Endometrial microvascular endothelial cells (primary cell): ENCODE measurements around the gene PRPS1. TPM values are rescaled to one million over a fixed set of nuclear protein-coding genes. Genes with fewer than 3 reads are reported as not detected.
"Not testable (repeated sequence)": the region's sequence is repeated elsewhere in the genome, so short reads cannot be mapped to it uniquely, and the experiment has no call there.

ENCODE experiments used
- in situ Hi-C: cut with HindIII; loops from 2 replicates; pipeline ENCODE4 v1.10.0; 2017; ENCODE audit warnings: low sequenced_read_pairs, low pct_unique_long_range_greater_than_20kb; ENCODE audit errors: inconsistent ontology term
- total RNA-seq: library from RNA; depleted of rRNA; stranded (reverse); fragments of >200 nt; gene quantifications from one replicate; pipeline ENCODE4 v1.2.3, GENCODE V29; 2015; ENCODE audit errors: inconsistent ontology term

The PRPS1 gene
- total RNA-seq, 1 donor from 2014 or later: 56.3 TPM

DNA sequence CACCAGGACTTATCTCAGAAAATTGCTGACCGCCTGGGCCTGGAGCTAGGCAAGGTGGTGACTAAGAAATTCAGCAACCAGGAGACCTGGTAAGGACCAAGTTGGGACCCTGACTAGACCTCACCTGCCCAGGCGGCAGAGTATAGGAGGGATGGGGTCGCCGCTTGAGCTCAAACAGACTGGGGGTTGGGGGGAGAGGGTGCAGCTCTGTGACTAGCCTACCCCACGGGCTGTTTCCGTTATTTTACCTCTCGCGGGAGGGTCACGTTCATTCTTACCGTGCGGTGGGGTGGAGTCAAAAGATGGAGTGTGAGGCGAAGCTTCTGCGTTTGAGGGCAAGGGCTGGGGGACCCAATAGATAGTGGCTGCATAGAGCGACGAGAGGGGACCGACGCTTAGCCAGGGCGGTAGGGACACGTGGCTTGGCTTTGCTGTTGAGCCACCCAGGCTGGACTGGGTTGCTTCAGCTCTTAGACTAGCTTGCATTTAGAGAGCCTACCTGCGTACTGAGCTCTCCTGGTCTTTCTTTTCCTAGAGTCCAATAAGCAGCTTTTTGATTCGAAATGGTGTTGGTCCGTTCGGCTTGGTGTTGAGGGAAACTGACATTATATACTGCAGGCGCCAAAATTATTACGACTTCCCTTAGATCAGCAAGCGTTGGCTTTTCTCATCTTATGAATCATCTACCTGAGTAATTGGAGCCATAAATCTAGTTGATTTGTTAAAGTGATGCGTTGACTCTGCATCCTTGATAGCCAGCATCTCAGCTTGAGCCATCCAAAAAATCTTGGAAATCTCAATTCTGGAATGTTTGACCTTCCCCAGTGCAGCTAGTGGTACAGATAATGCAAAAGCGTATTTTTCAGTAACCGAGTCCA, 591 bp downstream of the PRPS1 start:
- in situ Hi-C loops: no loop called here

DNA sequence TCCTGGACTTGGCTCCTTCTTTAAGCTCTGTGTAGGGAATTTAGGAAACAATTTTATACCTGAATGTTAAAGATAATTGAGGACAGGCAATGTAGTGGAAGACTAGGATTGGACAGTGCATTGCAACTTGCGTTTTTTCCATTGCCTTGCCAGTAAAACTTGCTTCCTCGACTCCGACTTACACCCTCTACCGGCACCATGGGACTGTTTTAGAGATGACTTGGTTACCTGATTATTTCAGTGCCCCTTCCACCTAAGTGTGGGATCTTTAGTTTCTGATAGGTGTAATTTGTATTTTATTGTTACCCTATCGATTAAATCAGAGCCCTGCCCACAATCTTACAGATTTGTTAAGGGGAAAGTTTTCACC, 1.2 kb downstream of the PRPS1 start:
- in situ Hi-C loops: no loop called here

GRCh38 chrX:107630031-107630689, 1.9 kb downstream of the PRPS1 start:
- in situ Hi-C loops: no loop called here

GRCh38 chrX:107632346-107632745, 4.0 kb downstream of the PRPS1 start:
- in situ Hi-C loops: no loop called here

GRCh38 chrX:107646735-107647134, 18.4 kb downstream of the PRPS1 start:
- in situ Hi-C loops: no loop called here

GRCh38 chrX:107648332-107648731, 20.0 kb downstream of the PRPS1 start:
- in situ Hi-C loops: no loop called here

- in situ Hi-C loops: no loop called here
Observed at GRCh38 chrX:107654566-107654871, 26.2 kb downstream of the PRPS1 start.

GRCh38 chrX:107654872-107655761, 26.8 kb downstream of the PRPS1 start:
- in situ Hi-C loops: no loop called here

GRCh38 chrX:107656978-107657377, 28.7 kb downstream of the PRPS1 start:
- in situ Hi-C loops: no loop called here

- in situ Hi-C loops: no loop called here
Observed at GRCh38 chrX:107658660-107659059, 30.4 kb downstream of the PRPS1 start.

GRCh38 chrX:107659286-107659685, 31.0 kb downstream of the PRPS1 start:
- in situ Hi-C loops: no loop called here

GRCh38 chrX:107659768-107660167, 31.5 kb downstream of the PRPS1 start:
- in situ Hi-C loops: no loop called here

DNA sequence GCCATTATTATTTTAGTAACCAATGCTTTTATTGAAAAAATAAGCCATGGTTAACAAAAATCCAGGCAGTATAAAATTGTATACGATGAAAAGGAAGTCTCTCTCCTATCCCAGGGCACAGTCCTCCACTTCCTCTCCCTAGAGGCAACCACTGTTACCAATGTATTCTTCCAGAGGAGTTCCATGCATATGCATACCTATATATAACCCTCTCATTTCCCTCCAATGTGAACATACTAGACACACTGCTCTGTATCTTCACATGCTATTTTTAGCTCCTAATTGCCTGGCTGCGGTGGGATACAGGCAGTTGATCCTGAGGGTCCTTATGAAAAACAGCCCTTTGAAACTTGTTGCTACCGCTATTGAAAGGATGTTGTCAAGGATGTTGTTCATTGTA, 33.8 kb downstream of the PRPS1 start:
- in situ Hi-C loops: no loop called here

DNA sequence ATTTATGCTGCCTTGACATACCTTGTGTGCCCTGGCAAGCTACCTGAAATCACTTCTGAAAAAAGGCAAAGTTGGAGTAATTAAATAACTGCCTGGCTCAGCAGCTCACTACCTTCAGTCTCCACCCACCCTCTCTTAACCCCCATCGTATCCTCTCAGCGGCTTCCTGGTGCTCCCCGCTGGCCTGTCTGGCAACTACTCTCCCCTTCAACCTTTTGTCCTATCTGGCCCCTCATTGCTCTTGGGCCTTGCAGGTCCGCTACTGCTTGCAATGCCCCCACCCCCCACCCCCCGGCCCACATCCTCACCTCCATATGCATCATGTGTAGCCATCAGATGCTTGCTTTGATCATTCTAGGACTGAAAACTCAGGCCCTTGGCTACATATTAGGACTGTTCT, 34.5 kb downstream of the PRPS1 start:
- in situ Hi-C loops: no loop called here

GRCh38 chrX:107666931-107667330, 38.6 kb downstream of the PRPS1 start:
- in situ Hi-C loops: no loop called here

DNA sequence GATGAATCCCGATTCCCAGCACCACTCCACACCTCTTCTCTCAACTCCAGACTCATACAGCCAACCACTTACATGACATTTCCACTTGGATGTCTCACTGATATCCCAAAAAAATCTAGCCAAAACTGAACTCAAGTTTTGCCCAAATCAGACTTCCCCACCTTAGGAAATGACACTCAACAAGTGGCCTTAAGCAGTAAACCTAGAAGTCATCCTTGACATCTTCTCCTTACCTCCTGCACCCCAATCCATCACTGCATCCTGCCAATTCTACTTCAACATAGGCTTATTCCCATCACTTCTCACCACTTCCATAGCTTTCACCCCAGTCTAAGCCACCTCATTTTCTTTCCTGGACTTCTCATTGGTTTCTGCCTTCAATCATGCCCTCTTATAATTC, 39.1 kb downstream of the PRPS1 start:
- in situ Hi-C loops: no loop called here

GRCh38 chrX:107668710-107669109, 40.4 kb downstream of the PRPS1 start:
- in situ Hi-C loops: not testable (repeated sequence)

GRCh38 chrX:107669261-107669660, 41.0 kb downstream of the PRPS1 start:
- in situ Hi-C loops: no loop called here

DNA sequence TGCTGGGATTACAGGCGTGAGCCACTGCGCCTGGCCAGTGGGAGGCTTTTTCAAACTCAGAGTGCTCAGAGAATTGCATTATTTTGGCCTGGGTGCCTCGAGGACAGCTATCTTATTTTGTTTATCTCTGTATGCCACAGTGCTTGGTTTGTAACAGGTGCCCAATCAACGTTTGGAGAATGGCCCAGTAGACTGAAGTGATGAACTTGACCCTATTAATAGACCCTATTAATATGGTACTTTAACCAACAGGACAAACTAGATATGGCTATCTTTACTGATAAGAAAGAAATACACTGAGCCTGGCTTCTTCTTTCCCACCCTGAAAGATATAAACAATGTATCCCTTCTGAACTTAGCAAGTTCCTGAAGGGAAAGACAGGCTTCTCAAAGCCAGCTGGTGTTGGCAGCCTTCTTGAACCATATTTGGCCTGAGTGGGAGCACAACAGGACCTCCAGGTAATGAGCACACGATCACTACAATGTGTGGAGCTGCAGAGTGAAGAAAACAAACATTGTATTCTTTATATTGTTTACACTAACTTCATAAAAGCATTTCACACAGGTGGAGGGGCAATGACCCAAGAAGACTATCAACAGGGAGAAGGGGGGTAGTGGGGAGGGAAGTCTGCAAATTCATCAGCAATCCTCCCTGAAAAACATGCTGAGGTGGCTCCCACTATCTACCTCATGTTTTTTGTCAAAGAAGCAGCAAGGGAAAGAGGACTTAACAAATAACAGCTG, 41.7 kb downstream of the PRPS1 start:
- in situ Hi-C loops: no loop called here
